HG03135 (cell line): ENCODE results near the gene PMP22.

Source experiments
- ATAC-seq: cut with Tn5 transposase; IDR thresholded peaks from one replicate; pipeline ENCODE4 v1.9.1; 2021; ENCODE audit warnings: mild to moderate bottlenecking, moderate library complexity; ENCODE audit not compliant: unreplicated experiment

Gene PMP22

GRCh38 chr17:15278380-15278779, 13.3 kb upstream of the PMP22 start:
- no peak for ATAC-seq

- no peak for ATAC-seq
These were observed 8.9 kb upstream of the PMP22 start for GRCh38 chr17:15274017-15274416.

GRCh38 chr17:15273141-15273793, 8.1 kb upstream of the PMP22 start:
- no peak for ATAC-seq

GRCh38 chr17:15271741-15272140, 6.6 kb upstream of the PMP22 start:
- no peak for ATAC-seq

- ATAC-seq: no peak
These were observed 5.7 kb upstream of the PMP22 start for GRCh38 chr17:15270628-15271381.

GRCh38 chr17:15269780-15270089, 4.6 kb upstream of the PMP22 start:
- ATAC-seq: no peak

GRCh38 chr17:15269087-15269779, 4.1 kb upstream of the PMP22 start:
- no peak for ATAC-seq

- no peak for ATAC-seq
These were observed 3.3 kb upstream of the PMP22 start for GRCh38 chr17:15268461-15268860.

- ATAC-seq: no peak
These were observed 2.9 kb upstream of the PMP22 start for GRCh38 chr17:15267996-15268395.

- ATAC-seq: no peak
These were observed 1.4 kb upstream of the PMP22 start for GRCh38 chr17:15266325-15267125.

GRCh38 chr17:15264542-15264941, 584 bp downstream of the PMP22 start:
- ATAC-seq: no peak

- ATAC-seq: no peak
These were observed 1.4 kb downstream of the PMP22 start for GRCh38 chr17:15263680-15264079.

- ATAC-seq: no peak
These were observed 1.9 kb downstream of the PMP22 start for GRCh38 chr17:15263206-15263579.

- no peak for ATAC-seq
These were observed 2.6 kb downstream of the PMP22 start for GRCh38 chr17:15262291-15263205.

- ATAC-seq: no peak
These were observed 3.3 kb downstream of the PMP22 start for GRCh38 chr17:15261802-15262290.

- no peak for ATAC-seq
These were observed 3.8 kb downstream of the PMP22 start for GRCh38 chr17:15261258-15261801.

GRCh38 chr17:15260376-15261257, 4.5 kb downstream of the PMP22 start:
- no peak for ATAC-seq

GRCh38 chr17:15257796-15258512, 7.2 kb downstream of the PMP22 start:
- no peak for ATAC-seq
